ENCODE data around the gene DCXR.

Gene DCXR

DNA sequence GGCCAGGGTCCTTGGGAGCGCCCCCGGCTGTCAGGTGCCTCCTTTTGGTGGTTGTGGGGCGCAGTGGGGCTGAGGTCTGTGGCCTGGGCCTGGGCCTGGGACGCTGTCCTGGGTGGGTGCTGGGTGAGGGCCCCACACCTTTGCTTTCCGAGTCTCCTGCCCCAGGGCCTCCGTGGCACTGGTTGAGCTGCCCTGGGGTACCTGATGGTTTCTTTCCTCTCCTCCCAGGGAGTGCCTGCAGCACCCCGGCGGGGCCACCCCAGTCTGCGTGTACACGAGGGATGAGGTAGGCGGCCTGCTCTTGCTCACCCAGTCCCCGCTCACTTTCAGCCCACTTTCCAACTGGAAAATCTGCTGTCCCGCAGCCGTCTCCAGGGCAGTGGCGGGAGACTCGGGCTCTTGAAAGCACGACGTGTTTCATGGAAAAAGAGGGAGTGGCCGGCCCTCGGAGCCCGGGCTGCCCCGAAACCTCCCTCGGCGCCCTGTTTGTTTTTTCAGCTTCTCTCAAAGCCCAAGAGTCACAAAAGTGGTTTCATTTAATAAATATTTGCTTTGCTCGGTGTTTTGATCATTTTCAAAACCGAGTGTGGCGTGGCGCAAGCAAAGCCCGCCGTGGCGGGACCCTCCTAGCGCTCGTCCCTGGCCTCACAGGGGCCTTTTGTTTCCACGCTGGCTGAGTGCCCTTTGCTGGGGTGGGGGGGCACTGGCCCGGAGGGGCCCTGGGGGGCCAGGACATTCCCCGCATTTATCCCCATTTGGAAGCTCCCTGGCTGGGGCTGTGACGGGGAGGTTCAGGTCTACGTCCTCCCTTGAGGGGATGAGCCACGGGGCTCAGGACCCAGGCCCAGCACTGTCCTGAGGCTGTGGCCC lies 42.7 kb downstream of the DCXR start:
- no peak for DNase-seq

- no peak for DNase-seq
These were observed 43.5 kb downstream of the DCXR start for GRCh38 chr17:81993729-81994592.

- DNase-seq, result no peak
These were observed 45.0 kb downstream of the DCXR start for GRCh38 chr17:81992306-81993102.

DNA sequence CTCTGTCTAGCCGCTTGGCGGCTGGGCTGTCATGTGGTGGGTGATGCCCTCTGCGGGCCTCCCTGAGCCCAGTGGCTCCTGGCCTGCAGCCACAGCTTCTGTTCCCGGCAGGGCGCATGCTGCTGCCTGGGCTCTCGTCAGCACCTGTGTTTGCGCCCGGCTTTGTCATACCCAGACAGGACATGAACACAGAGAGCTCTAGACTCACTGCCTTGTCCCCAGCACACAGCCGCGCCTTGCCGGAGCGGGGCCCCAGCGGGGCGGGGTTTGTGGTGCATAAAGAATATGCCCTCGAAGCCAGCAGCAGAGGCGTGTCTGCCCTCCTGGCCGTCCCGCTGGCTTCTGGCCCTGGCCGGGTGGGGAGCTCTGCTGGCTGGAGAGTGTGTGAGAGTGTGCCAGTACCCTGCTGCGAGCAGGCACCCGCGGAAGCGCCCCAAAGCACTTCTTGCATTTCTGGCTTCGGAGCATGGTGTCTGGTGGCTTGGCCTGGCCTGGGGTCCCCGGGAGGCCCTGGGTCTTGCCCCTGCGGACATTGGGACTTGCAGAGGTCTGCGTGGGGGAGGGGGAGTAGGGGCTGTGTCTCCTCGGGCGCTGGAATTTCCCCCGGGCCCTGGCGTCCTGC lies 45.7 kb downstream of the DCXR start:
- DNase-seq, result no peak

- DNase-seq, result no peak
These were observed 46.4 kb downstream of the DCXR start for GRCh38 chr17:81990836-81991683.

DNA sequence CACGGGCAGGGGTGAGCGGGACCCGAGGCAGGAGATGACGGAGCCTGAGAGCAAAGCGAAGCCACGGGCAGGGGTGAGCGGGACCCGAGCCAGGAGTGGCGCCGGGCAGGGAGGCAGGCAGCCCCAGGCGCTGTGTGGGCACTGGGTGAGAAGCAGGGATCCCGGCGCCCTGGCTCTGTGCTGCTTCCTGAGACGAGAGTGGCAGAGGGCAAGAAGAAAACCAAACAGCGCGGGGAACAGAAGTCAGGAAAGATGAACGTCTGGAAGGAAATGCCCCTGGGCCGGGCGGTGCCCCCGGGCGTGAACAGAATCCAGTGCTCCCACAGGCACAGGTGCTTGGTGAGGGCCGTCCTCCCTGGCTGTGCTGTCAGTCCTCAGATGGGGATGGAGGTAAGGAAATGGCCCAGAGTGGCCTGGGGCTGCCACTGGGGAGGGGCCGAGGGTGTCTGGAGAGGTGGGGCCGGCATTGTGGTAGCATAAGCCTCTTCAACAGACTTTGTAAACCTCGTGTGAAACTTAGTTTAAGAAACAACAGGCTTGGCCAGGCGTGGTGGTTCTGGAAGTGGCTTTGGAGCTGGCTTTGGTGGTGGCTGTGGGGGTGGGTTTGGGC lies 50.2 kb downstream of the DCXR start:
- DNase-seq, result no peak

DNA sequence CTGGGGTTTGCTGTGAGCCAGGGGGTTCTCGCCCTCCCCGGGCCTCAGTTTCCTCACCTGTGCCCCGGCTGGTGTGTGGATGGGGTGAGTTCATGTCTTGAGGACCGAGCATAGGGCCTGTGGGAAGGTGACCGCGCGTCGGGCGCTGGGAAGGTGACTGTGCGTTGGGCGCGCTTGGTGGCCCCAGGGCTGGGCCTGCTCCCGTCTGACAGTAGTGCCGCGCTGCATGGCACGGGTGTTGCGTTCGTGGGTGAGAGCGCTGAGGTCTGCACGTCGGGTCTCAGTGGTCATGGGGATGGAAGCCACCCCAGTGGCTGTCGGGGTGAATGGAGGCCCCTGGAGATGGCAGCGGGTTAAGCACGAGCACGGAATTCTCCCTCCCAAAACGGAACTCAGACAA lies 50.9 kb downstream of the DCXR start:
- DNase-seq, result no peak
